Measurements from ENCODE around the gene RDH11. TPM values are rescaled to one million over a fixed set of nuclear protein-coding genes. Genes with fewer than 3 reads are reported as not detected.

Gene RDH11
- total RNA-seq, 1 experiment from 2014 or later = 63.4 TPM

DNA sequence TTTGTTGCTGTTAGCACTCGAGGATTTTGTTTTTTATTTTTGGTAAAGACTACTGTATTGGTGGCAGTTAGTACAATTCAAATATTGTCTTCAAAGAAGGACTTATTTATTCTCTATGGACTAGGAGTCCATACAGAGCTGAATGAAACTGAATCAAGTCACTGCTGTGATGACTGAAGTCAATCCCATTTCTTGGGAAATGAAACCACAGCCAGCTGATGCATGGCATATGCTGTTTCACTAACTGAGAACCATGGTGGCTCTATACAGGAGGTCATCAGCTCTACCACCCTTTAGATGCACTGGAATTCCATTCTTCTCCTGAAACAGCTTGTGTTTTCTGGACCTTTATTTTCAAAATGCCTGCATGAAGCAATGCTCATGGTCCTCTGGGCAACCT lies 43.4 kb downstream of the RDH11 start:
- H3K4me3 ChIP-seq = no peak overlapping the region
- H3K4me1 ChIP-seq (replicated peaks) = no peaks in the 10 kb centered on the region
- H3K9me3 ChIP-seq (replicated peaks) = no peaks in the 10 kb centered on the region
- H3K27me3 ChIP-seq (replicated peaks) = no peaks in the 10 kb centered on the region
- no peak for DNase-seq (ENCODE audit: low read depth in 1 of 2, low spot score in 2 of 2)
- no peak overlapping the region for H3K27ac ChIP-seq
- H3K36me3 ChIP-seq = peaks cover 67% of the 10 kb centered on the region

DNA sequence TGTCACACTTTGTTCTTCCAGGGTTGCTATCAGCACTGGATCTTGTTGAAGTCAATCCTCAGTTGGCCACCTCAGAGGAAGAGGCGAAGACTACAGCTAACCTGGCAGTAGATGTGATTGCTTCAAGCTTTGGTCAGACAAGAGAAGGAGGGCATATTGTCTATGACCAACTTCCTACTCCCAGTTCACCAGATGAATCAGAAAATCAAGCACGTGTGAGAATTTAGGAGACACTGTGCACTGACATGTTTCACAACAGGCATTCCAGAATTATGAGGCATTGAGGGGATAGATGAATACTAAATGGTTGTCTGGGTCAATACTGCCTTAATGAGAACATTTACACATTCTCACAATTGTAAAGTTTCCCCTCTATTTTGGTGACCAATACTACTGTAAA lies 44.9 kb downstream of the RDH11 start:
- no peak overlapping the region for H3K27ac ChIP-seq
- no peaks in the 10 kb centered on the region for H3K9me3 ChIP-seq (replicated peaks)
- H3K4me3 ChIP-seq = no peak overlapping the region
- H3K27me3 ChIP-seq (replicated peaks) = no peaks in the 10 kb centered on the region
- no peak for DNase-seq (ENCODE audit: low read depth in 1 of 2, low spot score in 2 of 2)
- peaks cover 52% of the 10 kb centered on the region for H3K36me3 ChIP-seq
- no peaks in the 10 kb centered on the region for H3K4me1 ChIP-seq (replicated peaks)

DNA sequence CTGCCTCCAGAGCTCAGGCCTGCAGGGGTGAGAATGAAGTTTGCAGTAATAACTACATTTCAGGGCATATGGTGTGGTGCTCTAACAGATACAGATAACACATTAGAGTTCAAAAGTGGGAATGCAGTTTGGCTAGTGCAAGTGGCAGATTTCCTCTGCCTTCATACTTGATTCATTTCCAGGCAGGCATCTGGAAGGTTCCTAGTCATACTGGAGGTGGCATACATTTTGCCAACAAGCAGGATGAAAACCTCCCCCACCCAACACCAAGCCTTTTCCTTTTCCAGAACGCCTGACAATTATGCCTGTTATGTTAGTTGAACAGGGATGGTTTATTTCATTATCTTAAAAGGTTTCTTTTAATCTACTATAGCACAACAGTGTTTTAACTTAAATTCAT lies 45.4 kb downstream of the RDH11 start:
- H3K4me1 ChIP-seq (replicated peaks) = no peaks in the 10 kb centered on the region
- no peaks in the 10 kb centered on the region for H3K9me3 ChIP-seq (replicated peaks)
- H3K36me3 ChIP-seq = peaks cover 48% of the 10 kb centered on the region
- no peak for DNase-seq (ENCODE audit: low read depth in 1 of 2, low spot score in 2 of 2)
- H3K4me3 ChIP-seq = no peak overlapping the region
- no peaks in the 10 kb centered on the region for H3K27me3 ChIP-seq (replicated peaks)
- no peak overlapping the region for H3K27ac ChIP-seq

DNA sequence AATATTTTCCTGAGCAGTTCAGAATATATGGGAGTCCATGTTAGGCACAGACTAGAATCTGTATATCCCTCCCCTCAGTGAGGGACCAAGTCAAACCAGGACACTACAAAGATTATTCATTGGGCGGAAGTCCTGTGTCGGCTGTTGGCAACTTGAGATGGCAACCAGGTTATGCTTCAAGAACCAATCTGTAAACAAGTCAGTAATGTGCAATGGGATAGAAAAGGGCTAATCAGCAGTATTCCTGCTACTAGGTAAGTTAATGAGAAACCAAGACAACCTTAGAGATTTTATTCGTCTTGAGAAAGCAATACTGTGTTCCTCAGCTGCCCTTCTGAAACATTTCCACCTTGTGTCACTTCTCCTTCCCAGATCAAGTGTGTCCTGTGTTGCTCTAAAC lies 49.4 kb downstream of the RDH11 start:
- Histone ChIP-seq H3K27ac (no peak overlapping the region), H3K4me1 (replicated peaks) (no peaks in the 10 kb centered on the region), H3K27me3 (replicated peaks) (no peaks in the 10 kb centered on the region), H3K9me3 (replicated peaks) (no peaks in the 10 kb centered on the region), H3K36me3 (peaks cover 23% of the 10 kb centered on the region), H3K4me3 (no peak overlapping the region)
- no peak for DNase-seq (ENCODE audit: low read depth in 1 of 2, low spot score in 2 of 2)

DNA sequence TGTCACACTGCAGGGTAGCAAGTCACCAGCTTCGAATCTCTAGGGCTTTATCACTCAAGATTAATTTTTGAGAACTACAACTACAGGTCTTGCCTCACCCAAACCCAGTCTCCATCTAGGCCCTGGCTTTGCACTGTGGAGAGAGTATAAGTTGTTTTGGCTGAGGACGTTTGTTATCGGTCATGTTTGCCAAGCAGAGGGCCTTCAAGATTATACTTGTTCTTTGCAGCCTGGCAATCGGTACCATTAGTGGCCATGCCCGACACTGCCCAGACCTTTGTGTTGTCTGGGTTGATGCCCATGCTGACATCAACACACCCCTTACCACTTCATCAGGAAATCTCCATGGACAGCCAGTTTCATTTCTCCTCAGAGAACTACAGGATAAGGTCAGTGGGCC lies 50.1 kb downstream of the RDH11 start:
- DNase-seq (ENCODE audit: low read depth in 1 of 2, low spot score in 2 of 2) = no peak
- Histone ChIP-seq H3K9me3 (replicated peaks) (no peaks in the 10 kb centered on the region), H3K4me1 (replicated peaks) (no peaks in the 10 kb centered on the region), H3K27me3 (replicated peaks) (no peaks in the 10 kb centered on the region), H3K27ac (no peak overlapping the region), H3K36me3 (peaks cover 16% of the 10 kb centered on the region), H3K4me3 (no peak overlapping the region)

DNA sequence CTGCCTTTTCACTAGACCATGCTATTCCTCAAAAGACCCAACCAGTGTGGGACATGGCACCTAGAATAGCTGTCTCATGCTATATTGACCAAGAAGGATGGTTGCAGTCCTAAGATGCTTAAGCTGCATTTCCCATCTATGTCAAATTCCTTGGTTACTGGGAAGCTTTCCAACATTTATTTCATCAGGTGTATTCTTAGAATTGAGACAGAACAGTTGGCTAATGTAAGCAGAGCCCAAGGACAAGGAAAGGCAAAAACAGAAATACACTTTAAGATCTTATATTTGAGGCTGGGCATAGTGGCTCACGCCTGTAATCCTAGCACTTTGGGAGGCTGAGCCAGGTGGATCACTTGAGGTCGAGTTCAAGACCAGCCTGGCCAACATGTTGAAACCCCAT lies 51.1 kb downstream of the RDH11 start:
- no peak for DNase-seq (ENCODE audit: low read depth in 1 of 2, low spot score in 2 of 2)
- peaks cover 6% of the 10 kb centered on the region for H3K36me3 ChIP-seq
- H3K9me3 ChIP-seq (replicated peaks) = no peaks in the 10 kb centered on the region
- no peak overlapping the region for H3K4me3 ChIP-seq
- H3K4me1 ChIP-seq (replicated peaks) = no peaks in the 10 kb centered on the region
- no peaks in the 10 kb centered on the region for H3K27me3 ChIP-seq (replicated peaks)
- no peak overlapping the region for H3K27ac ChIP-seq

DNA sequence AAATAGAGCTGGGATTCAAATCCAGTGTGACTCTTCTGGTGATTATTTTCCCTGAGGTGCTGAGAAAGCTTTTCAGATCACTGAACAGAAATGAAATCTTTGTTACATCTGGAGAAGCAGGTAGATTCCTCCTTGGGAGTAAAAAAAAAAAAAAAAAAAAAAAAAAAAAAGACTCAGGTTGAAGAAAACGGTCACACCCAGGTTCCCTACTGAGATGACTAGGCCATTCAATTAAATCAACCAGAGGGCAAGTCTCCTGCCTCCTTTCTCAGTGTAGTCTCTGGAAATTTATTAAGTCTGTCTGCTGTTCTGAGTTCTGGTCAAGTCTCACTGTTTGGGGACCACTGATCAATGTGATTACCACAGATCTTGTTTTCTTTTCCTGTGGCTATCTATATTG lies 51.9 kb downstream of the RDH11 start:
- Histone ChIP-seq H3K27me3 (replicated peaks) (no peaks in the 10 kb centered on the region), H3K4me3 (no peak overlapping the region), H3K27ac (no peak overlapping the region), H3K9me3 (replicated peaks) (no peaks in the 10 kb centered on the region), H3K4me1 (replicated peaks) (no peaks in the 10 kb centered on the region), H3K36me3 (peaks cover 3% of the 10 kb centered on the region)
- DNase-seq (ENCODE audit: low read depth in 1 of 2, low spot score in 2 of 2) = no peak

DNA sequence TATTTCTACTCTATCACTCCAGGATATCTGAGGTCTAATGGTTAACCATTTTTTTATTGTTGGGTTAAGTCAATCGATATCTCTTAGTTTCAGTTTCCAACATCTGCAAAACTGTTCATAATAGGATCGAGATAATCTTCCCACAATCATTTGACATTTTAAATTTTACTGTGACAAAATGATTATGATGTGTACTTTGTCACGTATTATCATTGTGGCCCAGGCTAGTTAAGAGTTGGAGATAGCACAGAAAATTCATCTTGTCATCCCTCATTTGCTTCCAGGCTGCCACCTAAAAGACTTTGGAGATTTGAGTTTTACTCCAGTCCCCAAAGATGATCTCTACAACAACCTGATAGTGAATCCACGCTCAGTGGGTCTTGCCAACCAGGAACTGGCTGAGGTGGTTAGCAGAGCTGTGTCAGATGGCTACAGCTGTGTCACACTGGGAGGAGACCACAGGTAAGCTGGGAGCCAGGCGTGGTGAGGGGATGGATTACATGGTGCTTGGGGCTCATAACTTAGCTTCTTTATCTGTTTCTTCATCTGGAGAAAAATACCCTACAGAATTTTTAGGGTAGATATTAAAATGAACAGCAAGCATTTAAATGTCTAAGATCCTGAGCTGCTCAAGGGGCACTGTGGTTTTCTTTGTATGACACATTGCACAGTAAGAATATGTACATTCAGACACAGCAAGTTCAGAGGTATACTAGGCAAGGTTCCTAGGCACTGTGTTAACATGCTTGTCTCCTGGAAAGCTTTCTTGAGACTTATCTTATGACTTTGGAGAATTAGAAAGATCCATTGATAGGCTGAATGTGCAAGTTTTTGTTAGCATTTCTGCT lies 53.4 kb downstream of the RDH11 start:
- H3K4me1 ChIP-seq (replicated peaks) = no peaks in the 10 kb centered on the region
- no peak overlapping the region for H3K4me3 ChIP-seq
- H3K27me3 ChIP-seq (replicated peaks) = no peaks in the 10 kb centered on the region
- no peak for DNase-seq (ENCODE audit: low read depth in 1 of 2, low spot score in 2 of 2)
- H3K9me3 ChIP-seq (replicated peaks) = no peaks in the 10 kb centered on the region
- no peak overlapping the region for H3K27ac ChIP-seq
- H3K36me3 ChIP-seq = no peaks in the 10 kb centered on the region; the same call in 1 of the 2 replicates

DNA sequence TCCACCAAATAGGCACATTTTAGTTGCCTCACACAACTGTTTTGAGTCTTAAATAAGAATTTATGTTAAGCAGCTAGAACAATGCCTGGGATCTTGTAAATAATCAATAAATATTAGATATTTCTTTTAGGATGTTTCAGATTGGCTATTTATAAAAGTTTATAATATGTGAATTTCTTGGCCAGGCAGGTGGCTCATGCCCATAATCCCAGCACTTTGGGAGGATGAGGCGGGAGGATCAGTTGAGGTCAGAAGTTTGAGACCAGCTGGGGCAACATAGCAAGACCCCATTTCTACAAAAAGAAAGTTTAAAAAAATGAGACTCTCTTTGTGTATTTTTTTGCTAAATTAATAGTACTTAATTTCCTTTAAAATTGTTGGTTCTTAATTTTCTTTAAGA lies 54.1 kb downstream of the RDH11 start:
- H3K27me3 ChIP-seq (replicated peaks) = no peaks in the 10 kb centered on the region
- no peaks in the 10 kb centered on the region; the same call in 1 of the 2 replicates for H3K36me3 ChIP-seq
- no peak for DNase-seq (ENCODE audit: low read depth in 1 of 2, low spot score in 2 of 2)
- no peak overlapping the region for H3K27ac ChIP-seq
- no peaks in the 10 kb centered on the region for H3K9me3 ChIP-seq (replicated peaks)
- no peak overlapping the region for H3K4me3 ChIP-seq
- H3K4me1 ChIP-seq (replicated peaks) = no peaks in the 10 kb centered on the region

DNA sequence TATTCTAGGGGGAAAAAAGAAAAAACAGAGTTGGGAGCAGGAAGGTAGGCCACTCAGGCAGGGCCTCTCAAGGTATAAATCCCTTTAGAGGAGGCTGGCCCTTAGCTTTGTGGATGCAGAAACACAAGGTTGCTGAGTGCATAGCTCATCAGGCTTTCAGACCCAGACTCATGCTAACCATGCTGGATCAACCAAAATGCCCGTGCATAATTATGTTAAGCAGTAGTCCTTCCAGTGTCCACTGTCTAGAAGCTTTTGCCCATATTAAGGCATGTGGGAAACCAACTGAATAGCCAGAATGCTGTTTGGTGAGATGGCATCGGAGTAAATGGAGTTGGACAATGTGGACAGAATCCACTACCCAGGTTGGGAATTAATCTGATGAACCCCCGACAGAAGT lies 56.9 kb downstream of the RDH11 start:
- Histone ChIP-seq H3K4me1 (replicated peaks) (no peaks in the 10 kb centered on the region), H3K9me3 (replicated peaks) (no peaks in the 10 kb centered on the region), H3K27me3 (replicated peaks) (no peaks in the 10 kb centered on the region), H3K36me3 (no peaks in the 10 kb centered on the region), H3K27ac (no peak overlapping the region), H3K4me3 (no peak overlapping the region)
- DNase-seq (ENCODE audit: low read depth in 1 of 2, low spot score in 2 of 2) = no peak

DNA sequence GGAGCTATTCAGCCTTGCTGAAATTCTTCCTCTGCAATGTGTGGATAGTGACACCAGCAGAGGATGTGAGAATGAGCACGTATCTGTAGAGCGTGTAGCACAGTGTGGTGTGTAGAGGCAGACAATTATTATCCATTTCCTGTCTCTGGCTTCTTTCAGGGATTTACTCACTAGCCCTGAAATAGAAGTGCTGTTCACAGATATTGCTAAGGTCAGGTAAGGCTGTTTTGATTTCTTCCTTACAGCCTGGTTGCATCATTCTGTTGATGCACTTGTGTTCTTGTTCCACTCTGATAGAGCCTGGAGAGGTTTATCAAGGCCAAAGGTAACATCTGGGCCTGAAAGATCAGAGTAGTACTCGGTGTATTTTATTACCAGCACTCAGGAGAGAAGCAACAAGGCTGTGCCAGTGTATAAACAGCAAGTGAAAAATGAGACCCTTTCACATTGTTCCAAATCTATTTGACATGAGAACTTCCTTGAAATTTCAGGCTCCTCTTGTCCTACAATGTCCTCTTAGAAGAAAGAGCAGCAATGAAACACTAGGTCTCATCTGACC lies 59.1 kb downstream of the RDH11 start:
- no peak overlapping the region for H3K4me3 ChIP-seq
- H3K36me3 ChIP-seq = no peaks in the 10 kb centered on the region
- no peaks in the 10 kb centered on the region for H3K27me3 ChIP-seq (replicated peaks)
- DNase-seq (ENCODE audit: low read depth in 1 of 2, low spot score in 2 of 2) = no peak
- H3K4me1 ChIP-seq (replicated peaks) = no peaks in the 10 kb centered on the region
- no peaks in the 10 kb centered on the region for H3K9me3 ChIP-seq (replicated peaks)
- no peak overlapping the region for H3K27ac ChIP-seq

DNA sequence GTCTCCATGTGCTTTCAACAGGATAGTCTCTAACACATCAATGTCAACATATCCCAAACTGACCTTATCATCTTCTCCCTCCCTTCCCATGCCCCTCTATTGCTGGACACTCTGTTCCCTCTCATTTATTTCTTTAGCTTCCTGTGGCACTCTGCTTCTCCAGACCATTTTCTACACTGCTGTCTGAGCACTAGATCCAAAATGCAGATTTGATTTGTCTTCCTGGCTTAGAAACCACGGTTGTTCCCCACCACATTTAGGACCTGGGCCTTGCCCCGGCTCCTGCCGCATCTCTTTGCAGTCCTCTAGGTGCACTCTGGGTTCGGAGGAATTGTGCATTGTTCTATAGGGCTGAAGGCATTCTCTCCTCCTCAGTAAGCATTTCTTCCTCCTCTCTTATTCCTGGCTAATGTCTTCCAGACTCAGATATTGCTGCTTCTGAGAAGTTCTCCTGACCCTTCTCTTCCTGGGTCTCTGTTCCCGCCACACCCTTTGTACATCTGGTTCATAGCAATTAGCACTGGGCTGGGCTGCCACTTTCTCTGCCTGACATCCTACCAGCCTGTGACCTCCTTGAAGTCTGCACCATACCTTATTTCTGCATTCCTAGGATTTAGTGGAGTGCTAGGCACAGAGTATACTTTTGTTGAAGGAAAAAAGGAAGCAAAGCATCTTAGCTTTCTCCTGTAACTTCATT lies 62.0 kb downstream of the RDH11 start:
- no peaks in the 10 kb centered on the region for H3K9me3 ChIP-seq (replicated peaks)
- DNase-seq (ENCODE audit: low read depth in 1 of 2, low spot score in 2 of 2) = no peak
- H3K36me3 ChIP-seq = no peaks in the 10 kb centered on the region
- no peak overlapping the region for H3K4me3 ChIP-seq
- H3K27me3 ChIP-seq (replicated peaks) = no peaks in the 10 kb centered on the region
- H3K27ac ChIP-seq = no peak overlapping the region
- no peaks in the 10 kb centered on the region for H3K4me1 ChIP-seq (replicated peaks)

DNA sequence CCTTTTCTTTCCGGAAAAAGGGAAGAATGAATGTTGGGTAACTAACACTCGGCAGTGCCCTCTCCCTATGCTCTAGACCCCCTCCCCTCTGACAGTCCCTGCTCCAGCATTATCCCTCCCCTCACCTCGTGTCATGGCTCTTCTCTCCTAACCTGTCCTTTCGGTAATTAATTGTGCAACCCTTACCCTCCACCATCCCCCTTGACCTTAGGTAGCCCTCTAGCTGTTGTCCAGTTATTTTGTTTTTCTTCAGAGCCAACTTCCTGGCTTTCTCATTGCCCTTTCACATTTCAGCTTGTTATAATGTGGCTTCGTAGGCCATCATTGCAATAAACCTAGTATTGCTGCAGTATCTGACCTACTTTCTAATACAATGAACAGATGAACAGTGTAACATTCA lies 64.6 kb downstream of the RDH11 start:
- Histone ChIP-seq H3K27me3 (replicated peaks) (no peaks in the 10 kb centered on the region), H3K4me1 (replicated peaks) (no peaks in the 10 kb centered on the region), H3K9me3 (replicated peaks) (no peaks in the 10 kb centered on the region), H3K27ac (no peak overlapping the region), H3K36me3 (no peaks in the 10 kb centered on the region), H3K4me3 (no peak overlapping the region)
- no peak for DNase-seq (ENCODE audit: low read depth in 1 of 2, low spot score in 2 of 2)

DNA sequence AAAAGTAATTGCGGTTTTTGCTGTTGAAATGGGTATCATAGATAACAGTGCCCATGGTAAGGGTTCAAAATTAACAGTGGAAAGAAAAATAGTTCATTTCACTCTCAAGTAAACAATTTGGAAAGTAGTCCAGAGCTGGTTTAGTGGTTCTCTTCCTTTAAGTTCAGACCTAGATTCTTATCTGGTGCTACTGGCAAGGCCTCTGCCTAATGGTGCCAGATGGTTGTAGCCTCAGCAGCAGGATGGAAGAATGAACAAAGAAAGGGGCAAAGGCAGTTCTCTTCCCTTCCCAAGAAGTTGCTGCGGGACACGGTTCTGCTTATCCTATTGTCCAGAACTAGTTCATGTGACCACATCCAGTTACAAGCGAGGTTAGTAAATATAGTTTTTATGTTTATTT lies 65.4 kb downstream of the RDH11 start:
- Histone ChIP-seq H3K4me1 (replicated peaks) (no peaks in the 10 kb centered on the region), H3K36me3 (no peaks in the 10 kb centered on the region), H3K4me3 (no peak overlapping the region), H3K27me3 (replicated peaks) (no peaks in the 10 kb centered on the region), H3K27ac (no peak overlapping the region), H3K9me3 (replicated peaks) (no peaks in the 10 kb centered on the region)
- DNase-seq (ENCODE audit: low read depth in 1 of 2, low spot score in 2 of 2) = no peak
